H9 (cell line): ENCODE results near the gene IL15RA. TPM values are rescaled to one million over a fixed set of nuclear protein-coding genes. Genes with fewer than 3 reads are reported as not detected.
A peak's percentile ranks its signal among the peaks of the same experiment; 100 is the strongest.

Source experiments
- DNase-seq: peaks from one replicate; pipeline ENCODE4 v3.0.0-alpha.2; 2017
- H2AFZ ChIP-seq: one replicate; pipeline ENCODE4 v1.6.1; 2013; ENCODE audit warnings: mild to moderate bottlenecking, low read length, control low read depth, moderate library complexity
- H2AK5ac ChIP-seq: 2 replicates; pipeline ENCODE4 v1.6.1; 2013; ENCODE audit warnings: low read length, control low read depth, mixed read lengths; ENCODE audit not compliant: insufficient read length
- H2BK120ac ChIP-seq: one replicate; pipeline ENCODE4 v1.6.1; 2013; ENCODE audit warnings: low read depth, mild to moderate bottlenecking, low read length, control low read depth, inconsistent platforms; ENCODE audit not compliant: poor library complexity, severe bottlenecking
- H2BK12ac ChIP-seq: 2 replicates; pipeline ENCODE4 v1.6.1; 2013; ENCODE audit warnings: low read length, control low read depth, mixed read lengths, low read depth; ENCODE audit not compliant: insufficient read length
- H2BK15ac ChIP-seq: 2 replicates; pipeline ENCODE4 v1.6.1; 2013; ENCODE audit warnings: low read depth, low read length, control low read depth
- H2BK20ac ChIP-seq: one replicate; pipeline ENCODE4 v1.6.1; 2013; ENCODE audit warnings: low read depth, mild to moderate bottlenecking, low read length, control low read depth, inconsistent platforms; ENCODE audit not compliant: poor library complexity, severe bottlenecking
- H2BK5ac ChIP-seq: 2 replicates; pipeline ENCODE4 v1.6.1; 2013; ENCODE audit warnings: low read length, control low read depth, mixed read lengths; ENCODE audit not compliant: insufficient read length
- H3K14ac ChIP-seq: 2 replicates; pipeline ENCODE4 v1.6.1; 2013; ENCODE audit warnings: low read length, control low read depth; ENCODE audit not compliant: insufficient read depth
- H3K18ac ChIP-seq: 2 replicates; pipeline ENCODE4 v1.6.1; 2013; ENCODE audit warnings: low read depth, mild to moderate bottlenecking, mixed read lengths, low read length, control low read depth; ENCODE audit not compliant: insufficient read length
- H3K23ac ChIP-seq: 2 replicates; pipeline ENCODE4 v1.6.1; 2013; ENCODE audit warnings: low read length, control low read depth, mixed read lengths, low read depth; ENCODE audit not compliant: insufficient read length
- H3K23me2 ChIP-seq: 2 replicates; pipeline ENCODE4 v1.6.1; 2013; ENCODE audit warnings: low read depth, mild to moderate bottlenecking, mixed read lengths, low read length, control low read depth; ENCODE audit not compliant: insufficient read length, poor library complexity, severe bottlenecking
- H3K27ac ChIP-seq: 2 replicates; pipeline ENCODE4 v1.5.1; 2013; ENCODE audit warnings: low read length, control low read depth, mixed read lengths, low read depth; ENCODE audit not compliant: insufficient read length
- H3K27me3 ChIP-seq: 2 replicates; pipeline ENCODE4 v1.6.1; 2013; ENCODE audit warnings: low read length, control low read depth, inconsistent platforms; ENCODE audit not compliant: insufficient read depth
- H3K4ac ChIP-seq: 2 replicates; pipeline ENCODE4 v1.6.1; 2013; ENCODE audit warnings: low read depth, mild to moderate bottlenecking, control low read depth, inconsistent platforms, low read length, moderate library complexity
- H3K4me1 ChIP-seq: 2 replicates; pipeline ENCODE4 v1.6.1; 2013; ENCODE audit warnings: low read length, control low read depth, inconsistent platforms; ENCODE audit not compliant: insufficient read depth
- H3K4me2 ChIP-seq: 2 replicates; pipeline ENCODE4 v1.6.1; 2013; ENCODE audit warnings: low read length, control low read depth, mixed read lengths; ENCODE audit not compliant: insufficient read length, insufficient read depth
- H3K56ac ChIP-seq: 2 replicates; pipeline ENCODE4 v1.6.1; 2013; ENCODE audit warnings: low read depth, mild to moderate bottlenecking, mixed read lengths, low read length, control low read depth; ENCODE audit not compliant: insufficient read length
- H3K79me1 ChIP-seq: 2 replicates; pipeline ENCODE4 v1.6.1; 2013; ENCODE audit warnings: low read depth, mild to moderate bottlenecking, moderate library complexity, low read length, control low read depth, inconsistent platforms; ENCODE audit not compliant: insufficient read depth, poor library complexity, severe bottlenecking
- H3K79me2 ChIP-seq: 2 replicates; pipeline ENCODE4 v1.6.1; 2013; ENCODE audit warnings: low read length, control low read depth, inconsistent platforms; ENCODE audit not compliant: insufficient read depth
- H3K9ac ChIP-seq: 2 replicates; pipeline ENCODE4 v1.6.1; 2013; ENCODE audit warnings: low read length, control low read depth, mixed read lengths; ENCODE audit not compliant: insufficient read length; ENCODE audit errors: extremely low read depth
- H3K9me3 ChIP-seq: one replicate; pipeline ENCODE4 v1.6.1; 2013; ENCODE audit warnings: low read depth, low read length, inconsistent platforms; ENCODE audit not compliant: control insufficient read depth
- H3T11ph ChIP-seq: one replicate; pipeline ENCODE4 v1.6.1; 2013; ENCODE audit warnings: mild to moderate bottlenecking, low read length, control low read depth, inconsistent platforms
- H4K20me1 ChIP-seq: one replicate; pipeline ENCODE4 v1.6.1; 2013; ENCODE audit not compliant: control insufficient read depth, insufficient read length, insufficient read depth
- H4K5ac ChIP-seq: 2 replicates; pipeline ENCODE4 v1.6.1; 2013; ENCODE audit warnings: low read depth, mild to moderate bottlenecking, mixed read lengths, low read length, control low read depth; ENCODE audit not compliant: insufficient read length
- H4K8ac ChIP-seq: replicated peaks from 2 replicates; pipeline ENCODE4 v1.6.1; 2013; ENCODE audit warnings: low read length, control low read depth, mixed read lengths, low read depth; ENCODE audit not compliant: insufficient read length
- H4K91ac ChIP-seq: 2 replicates; pipeline ENCODE4 v1.6.1; 2013; ENCODE audit warnings: low read depth, mild to moderate bottlenecking, moderate library complexity, mixed read lengths, low read length, control low read depth; ENCODE audit not compliant: insufficient read length
- H3K27ac Mint-ChIP-seq, 3 experiments: 2 replicates in 2 of 3; 3 replicates in 1 of 3; pipeline ENCODE4 v1.8.0; 2020 to 2021; ENCODE audit warnings: mixed read lengths in 3 of 3, mild to moderate bottlenecking in 1 of 3, moderate library complexity in 1 of 3
- H3K27me3 Mint-ChIP-seq: 2 replicates; pipeline ENCODE4 v1.8.0; 2021; ENCODE audit warnings: low read depth, mild to moderate bottlenecking, moderate library complexity, mixed read lengths
- H3K36me3 Mint-ChIP-seq, 3 experiments: 2 replicates in 2 of 3; 3 replicates in 1 of 3; pipeline ENCODE4 v1.8.0; 2020 to 2021; ENCODE audit warnings: low read depth in 3 of 3, mixed read lengths in 3 of 3; ENCODE audit not compliant: insufficient read depth in 1 of 3
- H3K4me1 Mint-ChIP-seq, 2 experiments: 2 replicates each; pipeline ENCODE4 v1.8.0; 2020; ENCODE audit warnings: mixed read lengths in 2 of 2
- H3K4me3 Mint-ChIP-seq, 2 experiments: 2 replicates in 1 of 2; 3 replicates in 1 of 2; pipeline ENCODE4 v1.8.0; 2020 to 2021; ENCODE audit warnings: mild to moderate bottlenecking in 2 of 2, mixed read lengths in 2 of 2, moderate library complexity in 1 of 2
- H3K9me3 Mint-ChIP-seq, 2 experiments: 2 replicates in 1 of 2; 3 replicates in 1 of 2; pipeline ENCODE4 v1.8.0; 2020; ENCODE audit warnings: mild to moderate bottlenecking in 2 of 2, mixed read lengths in 2 of 2, moderate library complexity in 1 of 2
- CTCF ChIP-seq: fragments of 200-600 bp; sonication (generic); conservative IDR thresholded peaks from 3 replicates; pipeline ENCODE4 v1.8.0; 2021; ENCODE audit warnings: antibody characterized with exemption, mild to moderate bottlenecking
- WGBS: extraction: QIAGEN DNeasy Blood & Tissue Kit; methylation state at CpG from one replicate; pipeline ENCODE4 v1.1.7; 2013; ENCODE audit warnings: missing lambda C conversion rate, low lambda C conversion rate, mixed read lengths; ENCODE audit not compliant: insufficient read length; ENCODE audit errors: extremely low coverage; 5-methylcytosine and 5-hydroxymethylcytosine counted together
- total RNA-seq: library from RNA; stranded (reverse); gene quantifications from 2 replicates; pipeline ENCODE4 v1.2.1, GENCODE V29; 2021

Gene IL15RA
- total RNA-seq, 1 experiment from 2014 or later: 0.31 TPM

GRCh38 chr10:5952731-5953385, 24.5 kb downstream of the IL15RA start:
- Histone ChIP-seq H2BK5ac (no peak overlapping the region), H3K18ac (no peak overlapping the region), H3T11ph (no peak overlapping the region), H4K8ac (no peak overlapping the region), H3K56ac (no peak overlapping the region), H3K4me1 (no peaks in the 10 kb centered on the region; the same call in 1 of the 2 replicates), H3K27me3 (no peaks in the 10 kb centered on the region), H3K4ac (no peak overlapping the region), H2BK12ac (no peak overlapping the region), H2BK15ac (no peak overlapping the region), H3K9ac (no peak overlapping the region), H2AFZ (no peak overlapping the region), H3K23ac (no peak overlapping the region), H3K23me2 (no peaks in the 10 kb centered on the region), H3K79me2 (no peaks in the 10 kb centered on the region), H3K14ac (no peak overlapping the region), H3K4me2 (no peak overlapping the region), H3K27ac (no peak overlapping the region), H2BK20ac (no peak overlapping the region), H3K9me3 (no peaks in the 10 kb centered on the region), H2BK120ac (no peak overlapping the region), H4K5ac (no peak overlapping the region), H3K79me1 (no peaks in the 10 kb centered on the region), H2AK5ac (no peak overlapping the region), H4K91ac (no peak overlapping the region), H4K20me1 (no peaks in the 10 kb centered on the region)
- peak overlapping the region in 1 of 3 experiments; percentile 70; a peak in 2 of 7 replicates for H3K27ac Mint-ChIP-seq
- WGBS: no CpG with 5 or more reads among the region's 20 CpGs
- no peaks in the 10 kb centered on the region; a peak in 1 of 5 replicates for H3K9me3 Mint-ChIP-seq
- H3K36me3 Mint-ChIP-seq: no peaks in the 10 kb centered on the region
- DNase-seq: no peak
- no peak overlapping the region for H3K4me3 Mint-ChIP-seq
- no peak for TF ChIP-seq CTCF
- peaks cover 14 to 16% of the 10 kb centered on the region in 2 experiments for H3K4me1 Mint-ChIP-seq
- H3K27me3 Mint-ChIP-seq: peaks cover 2% of the 10 kb centered on the region
